NCI-H1930 (cell line): ENCODE data around the gene PKMYT1.
A peak's percentile ranks its signal among the peaks of the same experiment; 100 is the strongest.
"Not testable (repeated sequence)": the region's sequence is repeated elsewhere in the genome, so short reads cannot be mapped to it uniquely, and the experiment has no call there.

Source experiments
- DNase-seq, 2 experiments: peaks; one replicate each; lab custom pipeline; 2025; lab: John Stamatoyannopoulos, UW

Gene PKMYT1

DNA sequence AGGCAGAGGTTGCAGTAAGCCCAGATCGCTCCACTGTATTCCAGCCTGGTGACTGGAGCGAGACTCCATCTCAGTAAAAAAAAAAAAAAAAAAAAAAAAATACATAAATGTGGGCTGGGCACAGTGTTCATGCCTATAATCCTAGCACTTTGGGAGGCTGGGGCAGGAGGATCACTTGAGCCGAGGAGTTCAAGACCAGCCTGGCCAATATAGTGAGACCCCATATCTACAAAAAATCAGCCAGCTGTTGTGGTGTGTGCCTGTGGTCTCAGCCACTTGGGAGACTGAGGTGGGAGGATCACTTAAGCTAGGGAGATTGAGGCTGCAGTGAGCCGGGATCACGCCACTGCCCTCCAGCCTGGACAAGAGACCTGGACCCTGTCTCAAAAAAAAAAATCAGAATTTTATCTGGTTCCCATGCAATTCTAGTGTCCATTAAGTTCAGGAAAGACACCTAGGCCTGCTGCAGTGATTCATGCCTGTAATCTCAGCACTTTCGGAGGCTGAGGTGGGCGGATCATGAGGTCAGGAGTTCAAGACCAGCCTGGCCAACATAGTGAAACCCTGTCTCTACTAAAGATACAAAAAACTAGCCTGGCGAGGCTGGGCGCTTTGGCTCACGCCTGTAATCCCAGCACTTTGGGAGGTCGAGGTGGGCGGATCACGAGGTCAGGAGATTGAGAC lies 48.9 kb downstream of the PKMYT1 start:
- DNase-seq, result not testable (repeated sequence)

DNA sequence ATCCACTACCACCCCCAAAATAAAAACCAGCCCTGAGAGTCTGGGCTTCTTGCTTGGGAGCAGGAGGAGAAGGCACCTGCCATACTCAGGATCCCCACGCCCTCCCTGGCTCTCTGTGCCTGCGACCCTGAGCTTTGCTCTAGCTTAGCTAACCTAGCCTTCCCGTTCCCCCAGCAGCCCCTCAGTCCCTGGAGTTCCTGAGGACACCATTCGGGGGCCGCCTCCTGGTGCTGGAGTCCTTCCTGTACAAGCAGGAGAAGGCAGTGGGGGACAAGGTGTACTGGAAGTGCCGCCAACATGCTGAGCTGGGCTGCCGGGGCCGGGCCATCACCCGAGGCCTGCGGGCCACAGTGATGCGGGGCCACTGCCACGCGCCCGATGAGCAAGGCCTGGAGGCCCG lies 50.0 kb downstream of the PKMYT1 start:
- no peak for DNase-seq

GRCh38 chr16:2929693-2930092 lies 50.6 kb downstream of the PKMYT1 start:
- no peak for DNase-seq

GRCh38 chr16:2928796-2929195 lies 51.5 kb downstream of the PKMYT1 start:
- DNase-seq, result no peak

- not testable (repeated sequence) for DNase-seq
Measured at GRCh38 chr16:2928151-2928550, 52.1 kb downstream of the PKMYT1 start.

DNA sequence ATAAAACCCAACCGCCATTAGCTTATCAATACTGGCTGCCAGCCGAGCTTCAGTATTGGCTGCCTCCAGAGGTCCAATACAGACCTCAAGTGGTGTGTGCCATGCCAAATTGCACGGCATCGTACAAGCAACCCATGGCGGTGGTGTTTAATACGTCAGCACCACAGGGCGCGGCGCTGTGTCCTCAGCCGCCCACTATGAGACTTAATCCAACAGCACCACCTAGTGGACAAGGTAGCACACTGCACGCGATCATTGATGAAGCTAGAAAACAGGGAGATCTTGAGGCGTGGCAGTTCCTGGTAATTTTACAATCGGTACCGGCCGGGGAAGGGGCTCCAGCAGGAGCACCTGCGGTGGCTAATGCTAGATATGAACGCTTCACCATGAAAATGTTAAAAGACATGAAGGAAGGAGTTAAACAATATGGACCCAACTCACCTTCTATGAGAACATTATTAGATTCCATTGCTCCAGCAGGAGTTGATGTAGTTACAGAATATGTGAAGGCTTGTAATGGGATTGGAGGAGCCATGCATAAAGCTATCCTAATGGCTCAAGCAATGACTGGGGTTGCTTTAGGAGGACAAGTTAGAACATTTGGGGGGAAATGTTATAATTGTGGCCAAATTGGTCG lies 53.1 kb downstream of the PKMYT1 start:
- DNase-seq, result peak; percentile 85 to 87

DNA sequence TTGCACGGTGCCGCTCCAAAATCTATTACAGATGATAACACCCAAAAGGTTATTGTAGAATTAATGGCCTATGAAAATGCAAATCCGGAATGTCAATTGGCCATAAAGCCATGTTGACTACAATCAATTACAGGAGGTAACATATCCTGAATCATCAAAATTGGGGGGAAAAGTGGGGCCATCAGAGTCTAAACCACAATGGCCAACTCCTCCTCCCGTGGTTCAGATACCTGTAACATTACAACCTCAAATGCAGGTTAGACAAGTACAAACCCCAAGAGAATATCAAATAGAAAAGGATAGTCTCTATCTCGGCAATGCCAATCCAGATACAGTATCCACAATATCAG lies 53.6 kb downstream of the PKMYT1 start:
- DNase-seq, result no peak

DNA sequence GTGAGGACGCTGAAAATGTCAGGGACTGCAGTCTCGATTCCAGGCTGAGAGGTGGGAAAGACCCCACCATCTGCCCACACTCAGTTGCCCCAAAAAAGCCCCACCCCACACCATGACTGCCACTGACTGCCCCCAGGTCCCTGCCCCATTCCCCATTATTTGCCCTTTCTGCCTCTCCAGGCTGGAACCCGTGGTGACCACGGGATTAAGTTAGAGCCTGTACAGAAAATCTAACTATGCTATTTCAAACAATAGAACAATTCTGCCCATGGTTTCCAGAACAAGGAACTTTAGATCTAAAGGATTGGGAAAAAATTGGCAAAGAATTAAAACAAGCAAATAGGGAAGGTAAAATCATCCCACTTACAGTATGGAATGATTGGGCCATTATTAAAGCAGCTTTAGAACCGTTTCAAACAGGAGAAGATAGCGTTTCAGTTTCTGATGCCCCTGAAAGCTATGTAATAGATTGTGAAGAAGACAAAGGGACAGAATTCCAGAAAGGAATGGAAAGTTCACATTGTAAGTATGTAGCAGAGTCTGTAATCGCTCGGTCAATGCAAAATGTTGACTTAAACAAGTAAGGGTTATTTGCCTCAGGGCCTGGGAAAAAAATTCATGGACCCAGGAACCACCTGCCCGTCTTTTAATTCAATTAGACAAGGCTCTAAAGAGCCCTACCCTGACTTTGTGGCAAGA lies 54.1 kb downstream of the PKMYT1 start:
- no peak for DNase-seq

DNA sequence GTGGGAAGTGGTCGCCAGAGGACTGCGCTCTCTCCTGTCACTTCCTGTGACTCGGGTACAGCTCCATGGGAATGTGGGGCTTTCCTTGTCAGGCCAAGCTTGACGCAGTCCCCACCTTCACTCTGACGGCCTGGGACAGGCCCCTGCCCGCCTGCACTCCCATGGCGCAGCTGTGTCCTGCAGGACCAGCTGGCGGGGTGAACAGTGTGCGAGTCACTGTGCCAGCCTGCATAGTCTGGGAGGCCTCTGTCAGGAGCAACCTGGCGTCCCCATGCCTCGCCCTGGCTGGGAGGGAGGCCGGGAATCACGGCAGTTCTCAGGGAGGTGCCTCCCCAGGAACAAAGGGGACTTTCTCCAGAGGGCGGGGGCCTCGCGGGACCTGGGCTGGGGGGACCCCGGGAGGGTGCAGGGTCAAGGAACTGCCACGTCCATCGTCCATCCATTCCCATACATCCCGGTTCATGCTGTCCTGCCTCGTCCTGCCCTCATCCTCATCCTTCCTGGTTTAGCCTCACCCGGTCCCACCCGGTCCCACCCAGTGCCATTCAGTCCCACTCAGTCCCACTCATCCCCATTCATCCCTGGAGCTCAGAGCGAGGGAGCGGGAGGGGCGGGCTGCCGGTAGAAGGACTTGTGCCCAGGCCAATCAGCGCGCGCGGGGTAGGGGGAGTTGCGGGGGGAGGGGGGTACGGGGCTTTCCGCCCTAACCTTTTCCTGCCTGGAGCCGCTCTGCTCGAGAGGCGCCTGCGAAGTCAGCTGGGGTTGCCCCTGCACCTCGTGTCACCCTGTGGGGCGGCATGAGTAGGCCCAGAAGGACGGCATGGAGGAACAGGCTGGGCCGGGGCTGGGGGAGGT lies 55.1 kb downstream of the PKMYT1 start:
- DNase-seq, result no peak

- DNase-seq, result no peak
Measured at GRCh38 chr16:2923481-2923880, 56.8 kb downstream of the PKMYT1 start.
